GM18951 (cell line): ENCODE measurements around the gene DELE1.

Source experiments
- POLR2A ChIP-seq: IDR thresholded peaks from 4 replicates; pipeline ENCODE4 v1.6.1; 2011; ENCODE audit warnings: mild to moderate bottlenecking; ENCODE audit not compliant: insufficient read length, insufficient read depth; ENCODE audit errors: extremely low read depth
- in situ Hi-C: fragments of 300-500 bp; cut with MboI; formaldehyde crosslinking; loops from one replicate; pipeline ENCODE4 v1.12.0; 2022; ENCODE audit warnings: low sequenced_read_pairs, mixed read lengths, inconsistent platforms; ENCODE audit not compliant: unreplicated experiment

DELE1 gene

DNA sequence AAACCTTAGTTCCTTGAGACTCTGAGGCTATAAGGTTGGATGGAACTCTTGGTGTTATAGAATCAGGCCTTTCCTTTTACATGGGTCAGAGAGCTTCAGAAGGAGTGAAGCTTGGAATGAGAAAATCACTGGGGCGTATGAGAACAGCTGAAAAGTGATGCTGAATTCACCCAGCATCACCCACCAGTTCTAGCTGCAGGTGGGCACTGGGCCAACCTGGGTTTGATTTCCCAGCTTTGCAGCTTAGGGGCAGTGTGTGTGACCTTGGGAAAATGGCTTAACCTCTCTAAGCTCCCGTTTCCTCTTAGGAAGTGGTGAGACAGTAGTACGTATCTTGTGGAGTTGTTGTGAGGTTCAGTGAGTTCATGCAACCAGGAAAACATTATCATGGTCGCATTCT, 23.6 kb downstream of the DELE1 start:
- in situ Hi-C loops, result no loop called here

GRCh38 chr5:141948812-141949211, 25.1 kb downstream of the DELE1 start:
- in situ Hi-C loops, result no loop called here
- no peak for TF ChIP-seq POLR2A

More for the DNA sequence above, 23.6 kb downstream of the DELE1 start:
- TF ChIP-seq POLR2A, result no peak

DNA sequence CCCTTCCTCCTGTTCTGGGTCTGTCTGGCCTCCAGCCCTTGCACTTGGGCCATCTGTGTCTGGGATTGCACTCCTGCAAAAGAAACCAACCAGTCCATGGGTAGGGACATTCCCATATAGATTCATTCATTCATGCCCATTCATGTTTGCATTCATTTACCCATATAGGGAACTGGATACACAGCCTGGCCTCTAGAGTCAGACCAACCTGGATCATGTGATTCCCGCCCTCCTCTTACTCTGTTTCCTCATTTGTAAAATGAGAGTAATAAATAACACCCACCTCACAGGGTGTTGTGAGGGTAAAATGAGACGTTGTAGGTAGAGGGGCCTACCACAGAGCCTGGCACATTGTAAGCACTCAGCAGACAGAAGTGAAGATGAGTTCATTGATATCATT, 25.8 kb downstream of the DELE1 start:
- TF ChIP-seq POLR2A, result no peak
- in situ Hi-C loops, result no loop called here

DNA sequence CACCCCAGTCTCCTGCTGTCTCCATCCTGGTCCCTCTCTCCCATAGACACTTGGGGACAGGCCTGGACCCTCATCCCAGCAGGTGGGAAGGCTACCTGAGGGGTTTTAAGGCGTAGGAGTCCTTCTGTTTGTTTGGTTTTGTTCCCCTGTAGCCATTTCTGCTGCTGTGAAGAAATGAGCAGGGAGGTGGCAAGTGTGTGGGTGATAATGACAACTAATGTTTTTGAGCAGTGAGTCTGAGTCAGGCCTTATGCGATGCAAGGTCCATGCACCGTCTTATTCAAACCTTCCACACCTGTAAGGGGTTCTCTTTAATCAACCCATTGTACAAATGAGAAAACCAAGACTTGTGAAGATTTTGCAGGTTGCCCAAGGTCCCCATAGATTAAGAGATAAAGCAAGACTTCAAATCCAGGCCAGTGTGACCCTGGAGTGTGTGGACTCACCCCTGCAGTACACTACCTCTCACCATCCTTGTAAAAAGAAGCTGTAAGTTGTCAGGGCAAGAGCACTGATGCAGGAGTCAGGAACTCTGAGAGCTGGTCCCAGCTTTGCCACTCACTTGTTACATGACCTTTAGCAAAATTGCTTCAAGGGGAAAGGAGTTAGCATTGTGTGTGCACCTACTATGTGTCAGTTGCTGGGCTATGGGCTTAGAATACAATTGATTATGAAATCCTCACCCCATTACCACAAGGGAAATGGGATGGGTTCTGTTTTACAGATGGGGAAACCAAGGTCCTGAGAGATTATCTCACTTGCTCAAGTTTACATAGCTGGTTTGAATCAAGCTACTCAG, 26.7 kb downstream of the DELE1 start:
- in situ Hi-C loops, result no loop called here

GRCh38 chr5:141951332-141951781, 27.7 kb downstream of the DELE1 start:
- in situ Hi-C loops, result no loop called here
- no peak for TF ChIP-seq POLR2A

More for the DNA sequence above, 26.7 kb downstream of the DELE1 start:
- no peak for TF ChIP-seq POLR2A

GRCh38 chr5:141952020-141952419, 28.3 kb downstream of the DELE1 start:
- TF ChIP-seq POLR2A, result no peak
- in situ Hi-C loops, result no loop called here

GRCh38 chr5:141954194-141954593, 30.5 kb downstream of the DELE1 start:
- in situ Hi-C loops, result no loop called here
- no peak for TF ChIP-seq POLR2A

GRCh38 chr5:141957367-141957996, 33.8 kb downstream of the DELE1 start:
- TF ChIP-seq POLR2A, result no peak
- in situ Hi-C loops, result no loop called here

- TF ChIP-seq POLR2A, result no peak
- in situ Hi-C loops, result no loop called here
These were observed 34.4 kb downstream of the DELE1 start, which contains the start of gene PCDH12 for GRCh38 chr5:141958113-141958512. TSS of gene PCDH12 (minus strand) at chr5:141958202. CDS start at chr5:141957851, 351 bp downstream.

DNA sequence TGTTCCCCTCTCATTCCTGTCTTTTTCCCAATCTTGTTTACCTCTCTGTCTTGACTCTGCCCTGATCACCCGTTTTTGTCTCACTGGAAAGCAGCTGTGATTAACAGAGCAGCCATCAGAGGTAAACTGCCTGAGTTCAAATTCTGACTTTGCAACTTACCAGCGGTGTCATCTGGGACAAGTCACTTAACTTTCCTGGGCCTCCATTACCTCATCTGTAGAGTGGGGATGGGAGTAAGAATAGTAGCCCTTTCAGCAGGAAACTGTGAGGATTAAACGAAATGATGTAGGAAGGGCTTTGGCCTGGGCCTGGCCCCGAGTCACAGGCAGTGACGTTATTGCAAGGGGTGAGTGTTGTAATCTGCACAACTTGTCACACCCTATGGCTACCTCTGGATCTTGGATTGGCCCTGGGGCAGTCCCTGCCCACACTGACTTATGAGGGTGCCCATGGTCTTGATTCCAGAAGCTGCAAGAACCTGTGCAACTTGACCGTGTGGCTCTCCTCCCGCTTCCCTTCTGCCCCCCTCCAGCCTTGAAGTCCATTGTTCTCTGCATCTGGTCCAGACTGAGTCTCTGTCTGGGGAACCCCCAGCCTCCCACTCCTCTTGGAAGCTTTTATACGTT, 35.0 kb downstream of the DELE1 start:
- in situ Hi-C loops, result no loop called here
- TF ChIP-seq POLR2A, result no peak

DNA sequence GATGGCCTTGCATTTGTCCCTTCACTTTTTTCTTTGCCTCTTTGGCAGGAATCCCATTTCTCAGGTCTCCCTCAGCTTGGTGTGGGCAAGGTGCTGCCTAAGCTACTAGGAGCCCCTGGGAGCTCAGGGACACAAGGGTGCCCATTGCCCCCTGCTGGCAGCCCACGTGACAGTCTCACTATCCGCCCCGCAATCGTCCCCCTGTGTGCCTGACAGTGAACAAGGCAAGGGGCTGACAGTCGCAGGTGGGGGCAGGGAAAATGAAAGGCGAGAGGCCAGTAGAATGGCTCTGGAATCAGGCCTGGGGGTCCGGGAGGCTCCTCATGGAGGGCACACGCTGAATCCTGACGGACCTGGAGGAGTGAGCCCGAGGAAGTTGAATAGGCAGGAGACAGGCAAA, 36.3 kb downstream of the DELE1 start:
- no peak for TF ChIP-seq POLR2A
- in situ Hi-C loops, result no loop called here

DNA sequence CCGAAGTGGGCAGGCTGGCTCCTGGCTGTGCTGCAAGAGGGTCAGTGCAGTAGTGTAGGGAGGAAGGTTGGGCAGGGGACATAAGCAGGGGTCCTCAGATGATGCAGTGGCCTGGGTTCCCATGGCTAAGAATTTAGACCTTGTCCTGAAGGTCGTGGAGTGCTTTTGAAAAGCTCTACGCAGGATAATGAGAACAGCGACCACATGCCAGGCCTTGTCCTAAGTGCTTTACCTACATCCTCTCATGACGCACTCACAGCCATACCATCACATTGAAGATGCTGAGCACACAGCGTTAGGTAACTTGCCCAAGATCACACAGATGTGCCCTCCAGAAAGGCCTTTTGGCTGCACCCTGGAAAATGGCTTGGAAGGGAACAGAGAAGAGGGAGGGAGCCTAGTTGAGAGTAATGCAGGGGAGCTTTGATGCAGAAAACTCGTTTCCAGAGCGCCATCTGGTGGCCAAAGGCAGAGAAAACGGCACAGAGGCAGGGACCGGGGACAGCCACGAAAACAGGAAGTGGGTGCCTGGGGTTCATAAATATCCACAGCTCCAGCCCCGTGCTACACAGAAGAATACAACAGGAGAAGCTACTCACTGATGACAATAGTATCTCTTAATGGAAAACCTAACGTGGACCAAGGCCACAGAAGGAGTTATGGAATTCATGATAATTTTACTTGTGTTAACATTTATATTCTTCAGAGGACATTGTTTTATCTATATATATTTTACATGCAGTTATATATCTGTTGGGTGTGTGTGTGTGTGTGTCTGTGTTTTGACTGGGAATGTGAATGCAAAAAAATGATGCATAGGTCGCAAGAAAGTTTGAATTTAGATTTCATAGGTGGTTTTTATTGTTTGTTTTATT, 37.0 kb downstream of the DELE1 start:
- in situ Hi-C loops, result no loop called here
- TF ChIP-seq POLR2A, result no peak

- in situ Hi-C loops, result no loop called here
- no peak for TF ChIP-seq POLR2A
These were observed 37.8 kb downstream of the DELE1 start for GRCh38 chr5:141961466-141961865.
